ENCODE measurements around the gene ARV1. TPM values are rescaled to one million over a fixed set of nuclear protein-coding genes. Genes with fewer than 3 reads are reported as not detected.

Gene ARV1
- total RNA-seq, 2 donors from 2014 or later: 23.4 to 29.7 TPM

Other genes starting within 250 kb of the ARV1 start
- 10 to 100 TPM; 46.3 to 53.6 TPM for gene CAPN9, start 231.7 kb upstream of the ARV1 start, total RNA-seq
- 10 to 100 TPM; 14.4 to 16.6 TPM for gene C1orf198, start 110.6 kb upstream of the ARV1 start, total RNA-seq
- 10 to 100 TPM; 32.2 to 35.7 TPM for gene TTC13, start 233 bp upstream of the ARV1 start, total RNA-seq
- 1 to 10 TPM; 4.2 to 4.5 TPM for gene FAM89A, start 61.2 kb downstream of the ARV1 start, total RNA-seq
- gene TRIM67, start 183.0 kb downstream of the ARV1 start, total RNA-seq: under 1 TPM in 1 of 2 donors, not detected in 1; 0.03 TPM